ENCODE measurements around the gene ZNF420.

DNA sequence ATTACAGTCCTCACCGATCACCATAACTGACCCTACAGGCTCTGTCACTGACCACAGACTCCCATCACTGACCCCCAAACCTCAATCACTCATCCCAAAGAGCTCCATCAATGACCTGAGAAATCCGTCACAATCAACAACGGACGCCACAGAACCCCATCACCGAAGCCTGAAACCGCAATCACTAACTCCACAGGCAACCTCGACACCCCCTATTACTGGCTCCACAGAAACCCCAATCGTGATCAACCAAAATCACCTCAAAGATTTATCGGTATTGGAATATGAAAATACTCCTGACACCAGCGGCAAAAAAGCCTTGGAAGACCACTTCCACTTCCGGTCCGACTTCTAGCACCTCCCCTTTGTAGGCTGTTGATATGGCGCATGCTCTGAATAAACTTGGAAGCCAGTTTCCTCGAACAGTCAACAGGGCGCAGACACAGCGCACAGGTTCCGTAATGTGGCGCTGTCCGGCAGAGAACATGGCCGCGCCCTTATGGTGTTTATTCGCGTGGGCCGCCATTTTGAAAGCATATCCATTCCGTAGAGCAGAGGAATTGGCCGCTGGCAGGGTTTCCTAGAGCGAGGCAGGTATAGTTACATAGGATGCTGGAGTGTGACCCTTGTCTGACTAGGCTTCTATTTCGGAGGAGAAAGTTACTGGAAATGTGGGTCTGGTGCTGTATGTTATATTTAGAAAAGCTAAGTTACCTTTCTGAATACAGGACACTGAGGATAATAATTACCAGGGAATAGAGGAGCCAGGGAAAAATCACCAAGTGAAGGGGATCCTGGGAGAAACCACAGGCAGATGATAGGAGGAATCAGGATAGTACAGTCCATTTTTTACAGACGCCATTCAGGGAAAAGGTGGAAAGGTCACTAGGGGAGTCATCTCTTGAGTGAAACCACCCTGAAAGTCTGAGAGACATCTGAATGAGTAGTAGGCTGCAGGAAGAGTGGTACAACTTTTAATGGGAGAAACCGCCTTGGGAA is 94.4 kb downstream of the ZNF420 start, which contains the start of gene ZNF585A:
- TF ChIP-seq, protein P1, sequence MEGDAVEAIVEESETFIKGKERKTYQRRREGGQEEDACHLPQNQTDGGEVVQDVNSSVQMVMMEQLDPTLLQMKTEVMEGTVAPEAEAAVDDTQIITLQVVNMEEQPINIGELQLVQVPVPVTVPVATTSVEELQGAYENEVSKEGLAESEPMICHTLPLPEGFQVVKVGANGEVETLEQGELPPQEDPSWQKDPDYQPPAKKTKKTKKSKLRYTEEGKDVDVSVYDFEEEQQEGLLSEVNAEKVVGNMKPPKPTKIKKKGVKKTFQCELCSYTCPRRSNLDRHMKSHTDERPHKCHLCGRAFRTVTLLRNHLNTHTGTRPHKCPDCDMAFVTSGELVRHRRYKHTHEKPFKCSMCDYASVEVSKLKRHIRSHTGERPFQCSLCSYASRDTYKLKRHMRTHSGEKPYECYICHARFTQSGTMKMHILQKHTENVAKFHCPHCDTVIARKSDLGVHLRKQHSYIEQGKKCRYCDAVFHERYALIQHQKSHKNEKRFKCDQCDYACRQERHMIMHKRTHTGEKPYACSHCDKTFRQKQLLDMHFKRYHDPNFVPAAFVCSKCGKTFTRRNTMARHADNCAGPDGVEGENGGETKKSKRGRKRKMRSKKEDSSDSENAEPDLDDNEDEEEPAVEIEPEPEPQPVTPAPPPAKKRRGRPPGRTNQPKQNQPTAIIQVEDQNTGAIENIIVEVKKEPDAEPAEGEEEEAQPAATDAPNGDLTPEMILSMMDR (IDR thresholded peaks at IDR 0.05; ENCODE audit: low read length) = no peak
- no peak for TF ChIP-seq EZH2 (optimal IDR thresholded peaks at IDR 0.05; ENCODE audit: low read depth, low read length)
- TF ChIP-seq EZH2phosphoT487 (IDR thresholded peaks at IDR 0.05; ENCODE audit: low read length) = no peak
